CD14-positive monocyte (primary cell): ENCODE data around the gene XPNPEP3. TPM values are rescaled to one million over a fixed set of nuclear protein-coding genes. Genes with fewer than 3 reads are reported as not detected.
"Not testable (repeated sequence)": the region's sequence is repeated elsewhere in the genome, so short reads cannot be mapped to it uniquely, and the experiment has no call there.

Experiments
- DNase-seq, 3 donors: peaks; one replicate each; pipeline ENCODE4 v3.0.0-alpha.2; 2011 to 2022
- H2AFZ ChIP-seq: 2 replicates; pipeline ENCODE4 v1.6.0; 2012; ENCODE audit warnings: mild to moderate bottlenecking, low read depth, low read length, inconsistent platforms; ENCODE audit not compliant: insufficient read depth, poor library complexity, severe bottlenecking
- H3K27ac ChIP-seq, 2 donors: 1 replicate in 1 of 2; 2 replicates in 1 of 2; pipeline ENCODE4 v1.5.1; 2012 to 2013; ENCODE audit warnings: low read length in 2 of 2, control low read depth in 1 of 2, inconsistent platforms in 1 of 2, low read depth in 1 of 2, mild to moderate bottlenecking in 1 of 2
- H3K27me3 ChIP-seq, 2 donors: one replicate each; pipeline versions ENCODE4 v1.6.0 to v1.6.1; 2011 to 2013; ENCODE audit warnings: low read length in 2 of 2; ENCODE audit not compliant: control insufficient read depth in 2 of 2, insufficient read depth in 2 of 2
- H3K36me3 ChIP-seq, 2 donors: replicated peaks in 1 of 2; 1 replicate in 1 of 2; 2 replicates in 1 of 2; pipeline versions ENCODE4 v1.5.1 to v1.6.1; 2012 to 2013; ENCODE audit warnings: low read length in 2 of 2, control low read depth in 1 of 2, inconsistent platforms in 1 of 2, mild to moderate bottlenecking in 1 of 2; ENCODE audit not compliant: insufficient read depth in 2 of 2, control insufficient read depth in 1 of 2
- H3K4me1 ChIP-seq, 2 donors: 1 replicate in 1 of 2; 2 replicates in 1 of 2; pipeline versions ENCODE4 v1.5.1 to v1.6.1; 2012 to 2013; ENCODE audit warnings: low read length in 2 of 2, control low read depth in 1 of 2, inconsistent platforms in 1 of 2, mild to moderate bottlenecking in 1 of 2, moderate library complexity in 1 of 2; ENCODE audit not compliant: insufficient read depth in 2 of 2, control insufficient read depth in 1 of 2
- H3K4me2 ChIP-seq: replicated peaks from 2 replicates; pipeline ENCODE3; 2012; ENCODE audit warnings: low read length, moderate library complexity, mild to moderate bottlenecking; ENCODE audit not compliant: poor library complexity, severe bottlenecking; ENCODE audit errors: extremely low read depth
- H3K4me3 ChIP-seq, 3 experiments: fragments of 200-600 bp in 1 of 3; sonication (generic) in 1 of 3; replicated peaks in 1 of 3; 1 replicate in 2 of 3; 2 replicates in 1 of 3; pipeline ENCODE4 v1.5.1; 2011 to 2013; ENCODE audit warnings: low read length in 3 of 3, mild to moderate bottlenecking in 3 of 3, control low read depth in 2 of 3, low read depth in 2 of 3, inconsistent platforms in 1 of 3, moderate library complexity in 1 of 3
- H3K79me2 ChIP-seq: 2 replicates; pipeline ENCODE4 v1.6.0; 2012; ENCODE audit warnings: mild to moderate bottlenecking, control low read depth, inconsistent platforms, low read length, moderate library complexity; ENCODE audit not compliant: insufficient read depth
- H3K9ac ChIP-seq: 2 replicates; pipeline ENCODE4 v1.6.0; 2017; ENCODE audit warnings: low read length, mild to moderate bottlenecking; ENCODE audit not compliant: insufficient read depth, poor library complexity, severe bottlenecking
- H3K9me3 ChIP-seq, 2 donors: replicated peaks in 1 of 2; 1 replicate in 1 of 2; 2 replicates in 1 of 2; pipeline versions ENCODE4 v1.5.1 to v1.6.1; 2012 to 2013; ENCODE audit warnings: low read length in 2 of 2, control low read depth in 1 of 2; ENCODE audit not compliant: control insufficient read depth in 1 of 2, insufficient read depth in 1 of 2
- H4K20me1 ChIP-seq: 2 replicates; pipeline ENCODE4 v1.6.0; 2012; ENCODE audit warnings: mild to moderate bottlenecking, low read length, control low read depth, moderate library complexity; ENCODE audit not compliant: insufficient read depth
- H3K27ac Mint-ChIP-seq, 7 donors: one replicate each; pipeline ENCODE4 v1.8.0; 2020; ENCODE audit warnings: mild to moderate bottlenecking in 7 of 7, mixed read lengths in 7 of 7, moderate library complexity in 6 of 7, inconsistent platforms in 2 of 7
- H3K27me3 Mint-ChIP-seq, 3 donors: one replicate each; pipeline ENCODE4 v1.8.0; 2021 to 2022; ENCODE audit warnings: low read depth in 3 of 3, mild to moderate bottlenecking in 3 of 3, mixed read lengths in 3 of 3, moderate library complexity in 3 of 3, inconsistent platforms in 1 of 3
- H3K36me3 Mint-ChIP-seq, 2 donors: one replicate each; pipeline ENCODE4 v1.8.0; 2020; ENCODE audit warnings: mixed read lengths in 2 of 2, inconsistent platforms in 1 of 2, mild to moderate bottlenecking in 1 of 2
- H3K4me1 Mint-ChIP-seq: one replicate; pipeline ENCODE4 v1.8.0; 2020; ENCODE audit warnings: mild to moderate bottlenecking, mixed read lengths
- H3K4me3 Mint-ChIP-seq, 2 donors: one replicate each; pipeline ENCODE4 v1.8.0; 2020; ENCODE audit warnings: mild to moderate bottlenecking in 2 of 2, mixed read lengths in 2 of 2, moderate library complexity in 1 of 2
- H3K9me3 Mint-ChIP-seq, 7 donors: one replicate each; pipeline ENCODE4 v1.8.0; 2020 to 2022; ENCODE audit warnings: mixed read lengths in 7 of 7, mild to moderate bottlenecking in 6 of 7, moderate library complexity in 6 of 7, inconsistent platforms in 2 of 7
- WGBS: methylation state at CpG from one replicate; pipeline ENCODE4 v1.1.5; 2013; ENCODE audit warnings: missing lambda C conversion rate; ENCODE audit not compliant: insufficient coverage; 5-methylcytosine and 5-hydroxymethylcytosine counted together
- intact Hi-C, 2 donors: fragments of 100-400 bp; cut with micrococcal nuclease; formaldehyde crosslinking; loops; one replicate each; pipeline versions ENCODE4 v1.15.0 to v1.15.1; 2023
- polyA plus RNA-seq, 3 donors: library from polyadenylated mRNA; depleted of rRNA in 1 of 3; unstranded in 2 of 3; stranded (reverse) in 1 of 3; fragments of 300-500 nt in 2 of 3; fragments of >200 nt in 1 of 3; fragmentation: Illumina TruSeq in 2 of 3; gene quantifications; 1 replicate in 2 of 3; 2 replicates in 1 of 3; pipeline ENCODE4 v1.2.3, GENCODE V29; 2012 to 2021
- TF ChIP-seq, protein P1 (sequence below): fragments of 200-600 bp; IDR thresholded peaks from one replicate; pipeline ENCODE4 v1.8.0; 2022; ENCODE audit warnings: antibody characterized with exemption, mild to moderate bottlenecking

XPNPEP3 gene
- polyA plus RNA-seq, 3 donors, result 3.6 to 9.4 (median 7.3) TPM

DNA sequence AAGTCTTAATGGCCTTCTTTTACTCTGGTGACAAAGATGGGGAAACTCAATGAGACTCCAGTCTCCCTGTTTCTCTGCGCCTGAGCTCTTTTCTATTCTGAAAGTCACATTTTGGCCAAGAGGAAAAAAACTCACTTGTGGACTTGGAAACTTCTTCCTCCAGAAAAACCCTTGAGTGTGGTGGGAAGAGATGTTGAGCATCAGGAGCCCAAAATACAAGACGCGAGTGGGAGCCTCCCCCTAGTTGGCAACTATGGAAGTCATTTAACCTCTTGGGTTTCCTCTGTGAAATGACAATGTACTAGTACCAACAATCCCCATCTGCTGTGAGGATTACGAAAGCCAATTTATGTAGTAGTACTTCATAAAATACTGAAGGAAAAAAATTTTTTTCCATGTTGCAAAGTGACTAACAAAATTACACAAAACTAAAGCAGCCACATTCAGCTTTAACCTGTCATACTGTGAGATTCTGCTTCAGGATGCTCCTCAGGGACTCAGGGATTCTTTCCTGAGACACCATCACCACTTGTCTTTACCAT lies 37.3 kb upstream of the XPNPEP3 start:
- H3K27ac Mint-ChIP-seq, result peak overlapping the region; percentile 46 to 84 (median 77)
- H3K27me3 Mint-ChIP-seq, result peaks cover 0 to 2% (median 0%) of the 10 kb centered on the region in 3 donors
- WGBS, result 0% methylated on average over 1 of the region's 4 CpGs
- Histone ChIP-seq H3K4me1 (peaks cover 25 to 31% of the 10 kb centered on the region in 2 donors), H3K4me2 (peak overlapping the region; percentile 100), H3K4me3 (peak overlapping the region; percentile 89 to 100 (median 94)), H3K9me3 (no peaks in the 10 kb centered on the region), H3K27ac (peak overlapping the region in 1 of 2 donors; percentile 90), H3K36me3 (peaks cover 14 to 17% of the 10 kb centered on the region in 2 donors), H2AFZ (peak overlapping the region; percentile 100), H3K27me3 (no peaks in the 10 kb centered on the region), H3K79me2 (peaks cover 37% of the 10 kb centered on the region), H3K9ac (peak overlapping the region; percentile 84), H4K20me1 (peaks cover 3% of the 10 kb centered on the region)
- TF ChIP-seq, protein P1, sequence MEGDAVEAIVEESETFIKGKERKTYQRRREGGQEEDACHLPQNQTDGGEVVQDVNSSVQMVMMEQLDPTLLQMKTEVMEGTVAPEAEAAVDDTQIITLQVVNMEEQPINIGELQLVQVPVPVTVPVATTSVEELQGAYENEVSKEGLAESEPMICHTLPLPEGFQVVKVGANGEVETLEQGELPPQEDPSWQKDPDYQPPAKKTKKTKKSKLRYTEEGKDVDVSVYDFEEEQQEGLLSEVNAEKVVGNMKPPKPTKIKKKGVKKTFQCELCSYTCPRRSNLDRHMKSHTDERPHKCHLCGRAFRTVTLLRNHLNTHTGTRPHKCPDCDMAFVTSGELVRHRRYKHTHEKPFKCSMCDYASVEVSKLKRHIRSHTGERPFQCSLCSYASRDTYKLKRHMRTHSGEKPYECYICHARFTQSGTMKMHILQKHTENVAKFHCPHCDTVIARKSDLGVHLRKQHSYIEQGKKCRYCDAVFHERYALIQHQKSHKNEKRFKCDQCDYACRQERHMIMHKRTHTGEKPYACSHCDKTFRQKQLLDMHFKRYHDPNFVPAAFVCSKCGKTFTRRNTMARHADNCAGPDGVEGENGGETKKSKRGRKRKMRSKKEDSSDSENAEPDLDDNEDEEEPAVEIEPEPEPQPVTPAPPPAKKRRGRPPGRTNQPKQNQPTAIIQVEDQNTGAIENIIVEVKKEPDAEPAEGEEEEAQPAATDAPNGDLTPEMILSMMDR, result no peak
- peaks cover 26% of the 10 kb centered on the region for H3K4me1 Mint-ChIP-seq
- DNase-seq, result no peak
- H3K36me3 Mint-ChIP-seq, result peaks cover 0 to 9% of the 10 kb centered on the region in 2 donors
- intact Hi-C loops, result loop anchor here (5.0 to 10.0 kb wide), 2 partner anchors 38 to 75 kb away; partner anchors contain the start of genes ST13 (in 2 of the 2) and XPNPEP3 (in 2 of the 2)
- H3K9me3 Mint-ChIP-seq, result no peaks in the 10 kb centered on the region
- H3K4me3 Mint-ChIP-seq, result peak overlapping the region; percentile 87 to 97

DNA sequence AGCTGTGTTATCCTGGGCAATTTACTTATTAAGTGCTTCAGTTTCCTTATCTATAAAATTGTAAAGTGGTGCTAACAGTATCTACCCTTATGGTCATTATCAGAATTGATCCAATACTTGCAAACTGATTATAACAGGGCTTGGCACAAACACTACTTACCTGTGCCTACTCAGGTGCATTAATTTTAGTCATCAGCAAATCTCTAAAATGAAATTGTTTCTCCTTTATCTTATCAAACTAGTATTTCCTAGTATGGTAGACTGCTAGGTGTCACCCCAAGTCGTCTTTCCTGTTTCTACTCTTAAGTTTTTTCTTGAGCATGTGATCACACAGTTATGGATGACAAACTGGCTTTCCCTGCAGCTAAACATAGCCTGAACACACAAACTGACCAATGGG lies 33.5 kb upstream of the XPNPEP3 start:
- Histone ChIP-seq H3K36me3 (peaks cover 32 to 52% of the 10 kb centered on the region in 2 donors), H4K20me1 (no peaks in the 10 kb centered on the region), H3K4me3 (no peak overlapping the region), H3K9me3 (no peaks in the 10 kb centered on the region), H3K79me2 (peaks cover 6% of the 10 kb centered on the region), H3K4me2 (no peak overlapping the region), H3K9ac (no peak overlapping the region), H3K27ac (no peak overlapping the region), H3K4me1 (peaks cover 10 to 15% of the 10 kb centered on the region in 2 donors), H3K27me3 (no peaks in the 10 kb centered on the region), H2AFZ (no peak overlapping the region)
- Mint-ChIP-seq H3K4me1 (peaks cover 11% of the 10 kb centered on the region), H3K36me3 (peaks cover 25 to 34% of the 10 kb centered on the region in 2 donors), H3K9me3 (no peaks in the 10 kb centered on the region), H3K27ac (no peak overlapping the region), H3K27me3 (peaks cover 0 to 2% (median 0%) of the 10 kb centered on the region in 3 donors), H3K4me3 (no peak overlapping the region)
- DNase-seq, result no peak
- no CpG with 5 or more reads among the region's 1 CpG for WGBS
- TF ChIP-seq, protein P1, result no peak
- intact Hi-C loops, result no loop called here

DNA sequence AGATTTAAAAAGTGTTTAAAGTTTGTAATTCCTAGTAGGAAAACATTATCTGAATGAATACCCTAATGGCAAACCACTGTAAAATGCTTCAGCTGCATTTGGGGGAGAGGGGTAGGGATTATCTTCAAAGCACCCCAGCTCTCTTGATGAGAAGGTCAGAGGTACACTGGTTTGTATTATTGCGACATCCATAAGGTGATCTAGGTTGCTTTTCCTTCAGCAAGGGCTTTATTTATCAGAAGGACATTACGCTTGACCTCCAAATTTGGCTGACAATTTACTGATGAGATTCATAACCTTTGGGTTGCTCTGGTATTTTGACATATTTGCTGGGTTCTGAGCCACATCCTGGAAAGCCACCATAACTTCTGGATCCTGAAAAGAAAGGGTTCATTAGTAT lies 30.7 kb upstream of the XPNPEP3 start:
- H3K9me3 Mint-ChIP-seq, DNase-seq, H3K9ac ChIP-seq, H3K4me2 ChIP-seq, H3K27ac Mint-ChIP-seq, H3K4me3 Mint-ChIP-seq, H4K20me1 ChIP-seq, H3K4me1 ChIP-seq, H3K27ac ChIP-seq, H3K9me3 ChIP-seq, H3K27me3 Mint-ChIP-seq, H2AFZ ChIP-seq, H3K4me3 ChIP-seq, H3K4me1 Mint-ChIP-seq, H3K79me2 ChIP-seq, intact Hi-C loops, H3K27me3 ChIP-seq: not testable (repeated sequence)
- peaks cover 44 to 59% of the 10 kb centered on the region in 2 donors for H3K36me3 Mint-ChIP-seq
- 100% methylated on average over 1 of the region's 2 CpGs for WGBS
- peaks cover 60 to 80% of the 10 kb centered on the region in 2 donors for H3K36me3 ChIP-seq
